CD4-positive, alpha-beta T cell treated with Interleukin-17A for 4 hours (primary cell): ENCODE results near the gene OPN3.
"Not testable (repeated sequence)": the region's sequence is repeated elsewhere in the genome, so short reads cannot be mapped to it uniquely, and the experiment has no call there.

Experiments
- DNase-seq: peaks from one replicate; pipeline ENCODE4 v3.0.0-alpha.2; 2020; ENCODE audit warnings: mixed read lengths

Gene OPN3, protein sequence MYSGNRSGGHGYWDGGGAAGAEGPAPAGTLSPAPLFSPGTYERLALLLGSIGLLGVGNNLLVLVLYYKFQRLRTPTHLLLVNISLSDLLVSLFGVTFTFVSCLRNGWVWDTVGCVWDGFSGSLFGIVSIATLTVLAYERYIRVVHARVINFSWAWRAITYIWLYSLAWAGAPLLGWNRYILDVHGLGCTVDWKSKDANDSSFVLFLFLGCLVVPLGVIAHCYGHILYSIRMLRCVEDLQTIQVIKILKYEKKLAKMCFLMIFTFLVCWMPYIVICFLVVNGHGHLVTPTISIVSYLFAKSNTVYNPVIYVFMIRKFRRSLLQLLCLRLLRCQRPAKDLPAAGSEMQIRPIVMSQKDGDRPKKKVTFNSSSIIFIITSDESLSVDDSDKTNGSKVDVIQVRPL

GRCh38 chr1:241640149-241640866 is at the start of gene OPN3, which contains the start of gene CHML:
OPN3 (minus strand) TSS chr1:241640369; CDS start chr1:241640254, 115 bp downstream.
CHML (minus strand) TSS chr1:241640369; CDS start chr1:241635766, 4,603 bp downstream.
- peak; percentile 96 for DNase-seq

DNA sequence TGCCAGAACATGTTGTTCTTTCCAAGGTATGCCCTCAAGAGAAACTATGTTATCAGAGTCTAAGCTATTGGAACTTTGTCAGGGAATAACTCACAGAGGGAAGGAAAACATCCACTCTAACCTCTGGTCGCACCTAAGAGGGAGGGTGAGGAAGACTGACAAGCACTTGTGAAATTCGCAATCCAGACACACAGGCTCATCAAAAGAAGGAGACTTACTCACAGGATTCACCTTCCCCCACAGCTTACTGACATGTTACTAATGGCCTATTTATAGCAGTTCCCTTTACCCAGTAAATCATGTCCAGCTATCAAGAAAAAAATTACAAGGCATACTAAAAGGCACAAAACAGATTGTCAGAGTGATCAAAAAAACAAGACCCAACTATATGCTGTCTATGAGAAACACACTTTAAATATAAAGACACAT is 48.8 kb upstream of the OPN3 start:
- no peak for DNase-seq

GRCh38 chr1:241684108-241684507 is 43.9 kb upstream of the OPN3 start:
- no peak for DNase-seq

DNA sequence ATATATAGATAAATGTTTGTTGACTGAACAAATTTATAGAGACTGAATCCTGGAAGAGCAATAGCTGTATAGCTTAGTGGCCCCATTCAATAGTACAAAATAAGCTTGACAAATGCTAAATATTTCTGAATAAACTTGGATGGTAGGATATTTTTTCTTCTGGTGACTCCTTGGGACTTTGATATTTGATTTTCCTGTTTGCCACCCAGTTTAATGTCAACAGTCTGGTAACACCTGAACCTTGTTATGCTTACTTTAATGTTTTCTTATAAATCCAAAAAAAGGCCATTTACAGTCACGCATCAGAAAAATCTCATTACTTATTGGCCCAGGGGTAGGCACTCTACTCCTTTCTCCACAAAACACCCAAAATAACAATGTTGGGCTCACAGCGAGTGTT is 42.8 kb upstream of the OPN3 start:
- no peak for DNase-seq

- DNase-seq, result not testable (repeated sequence)
These were observed 41.8 kb upstream of the OPN3 start for GRCh38 chr1:241681861-241682448.

DNA sequence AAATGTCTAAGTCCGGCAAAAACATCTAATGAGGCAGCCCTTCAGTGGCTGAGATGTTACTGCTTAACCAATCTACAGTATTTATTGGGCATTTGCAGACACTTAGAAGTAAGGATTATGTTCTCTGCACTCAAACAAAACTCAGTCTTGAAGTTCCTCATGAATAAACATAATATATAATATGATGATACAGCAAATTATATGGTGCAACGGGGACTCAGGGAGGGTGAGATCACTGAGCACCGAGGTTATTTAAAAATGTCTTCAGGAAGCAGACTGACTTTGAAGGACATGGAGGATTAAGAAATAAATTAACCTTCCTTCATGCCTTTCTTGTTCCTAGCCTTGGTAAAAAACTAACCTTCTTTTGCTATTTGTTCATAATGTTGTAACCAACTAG is 39.8 kb upstream of the OPN3 start:
- DNase-seq, result no peak

- DNase-seq, result no peak
These were observed 39.2 kb upstream of the OPN3 start for GRCh38 chr1:241679404-241679803.

DNA sequence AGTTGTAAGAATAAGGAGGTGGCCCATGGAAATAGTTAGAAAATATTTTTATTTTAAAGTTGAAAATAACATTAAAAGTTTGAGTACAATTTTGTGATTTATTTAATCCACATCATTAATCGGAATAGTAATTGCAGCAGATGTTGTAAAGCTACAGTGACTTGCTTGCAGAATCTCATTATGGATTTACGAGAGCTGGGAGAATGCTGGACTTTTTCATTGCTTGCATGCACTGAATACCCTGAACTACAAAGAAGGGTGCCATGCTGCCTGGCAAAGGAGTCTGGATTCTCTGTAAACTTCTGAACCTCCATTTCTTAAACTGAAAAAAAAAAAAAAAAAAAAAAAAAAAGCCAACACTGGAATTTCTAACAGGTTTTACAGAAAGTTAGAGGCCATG is 38.4 kb upstream of the OPN3 start:
- DNase-seq, result no peak

DNA sequence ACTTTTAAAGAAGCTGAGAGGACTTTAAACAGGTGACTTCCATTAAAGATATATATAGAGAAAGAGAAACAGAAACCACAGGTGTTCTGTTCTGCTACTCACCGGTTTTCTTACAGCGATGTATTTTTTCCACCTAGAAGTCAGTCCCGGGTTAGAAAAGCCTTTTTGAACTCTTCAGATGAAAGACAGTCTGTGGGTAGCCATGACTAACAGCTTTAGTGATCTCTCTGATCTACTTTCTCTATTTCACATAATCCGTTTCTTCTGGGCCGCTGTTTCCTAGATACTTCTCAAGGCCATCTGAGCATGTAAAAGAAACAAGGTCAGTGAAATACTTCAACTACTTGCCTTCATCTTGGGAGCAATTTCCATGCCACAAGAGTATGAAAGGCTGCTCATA is 37.0 kb upstream of the OPN3 start:
- DNase-seq, result peak; percentile 33

GRCh38 chr1:241675983-241676382 is 35.8 kb upstream of the OPN3 start:
- DNase-seq, result peak; percentile 28

DNA sequence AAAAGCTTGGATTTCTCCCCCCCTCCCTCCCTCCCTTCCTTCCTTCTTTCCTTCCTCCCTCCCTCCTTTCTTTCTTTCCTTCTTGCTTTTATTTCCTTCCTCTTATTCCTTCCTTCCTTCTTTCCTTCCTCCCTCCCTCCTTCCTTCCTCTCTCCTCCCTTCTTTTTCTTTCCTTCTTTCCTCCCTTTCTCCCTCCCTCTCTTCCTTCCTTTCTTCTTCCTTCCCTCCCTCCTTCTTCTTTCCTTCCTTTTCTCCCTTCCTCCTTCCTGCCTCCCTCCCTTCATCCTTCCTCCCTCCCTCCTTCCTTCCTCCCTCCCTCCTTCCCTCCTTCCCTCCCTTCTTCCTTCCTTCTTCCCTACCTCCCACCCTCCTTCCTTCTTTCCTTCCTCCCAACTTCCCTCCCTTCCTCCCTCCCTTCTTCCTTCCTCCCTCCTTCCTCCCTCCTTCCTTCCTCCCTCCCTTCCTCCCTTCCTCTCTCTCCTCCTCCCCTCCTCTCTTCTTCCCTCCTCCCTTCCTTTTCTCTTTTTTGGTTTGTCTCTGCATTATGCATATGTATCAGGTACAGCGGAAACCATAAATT is 34.7 kb upstream of the OPN3 start:
- no peak for DNase-seq

GRCh38 chr1:241672301-241672700 is 32.1 kb upstream of the OPN3 start:
- no peak for DNase-seq

DNA sequence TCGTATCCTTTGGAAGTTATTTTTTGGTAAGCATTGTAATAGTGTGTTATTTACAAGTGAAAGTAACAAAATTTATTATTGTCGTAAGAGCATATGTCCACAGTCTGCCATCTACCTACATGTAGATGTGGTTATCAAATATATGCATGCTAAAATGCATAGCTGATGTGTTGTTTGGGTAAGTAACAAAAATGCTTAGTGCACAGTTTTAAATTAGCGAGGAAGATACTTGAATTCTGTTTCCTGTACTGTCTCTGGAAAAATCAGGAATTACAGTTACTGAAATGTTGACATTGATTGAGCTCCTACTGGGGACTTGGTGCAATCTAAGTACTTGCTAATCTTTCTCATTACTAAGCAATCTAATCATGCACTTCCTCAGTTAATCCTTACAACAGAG is 26.2 kb upstream of the OPN3 start:
- no peak for DNase-seq

DNA sequence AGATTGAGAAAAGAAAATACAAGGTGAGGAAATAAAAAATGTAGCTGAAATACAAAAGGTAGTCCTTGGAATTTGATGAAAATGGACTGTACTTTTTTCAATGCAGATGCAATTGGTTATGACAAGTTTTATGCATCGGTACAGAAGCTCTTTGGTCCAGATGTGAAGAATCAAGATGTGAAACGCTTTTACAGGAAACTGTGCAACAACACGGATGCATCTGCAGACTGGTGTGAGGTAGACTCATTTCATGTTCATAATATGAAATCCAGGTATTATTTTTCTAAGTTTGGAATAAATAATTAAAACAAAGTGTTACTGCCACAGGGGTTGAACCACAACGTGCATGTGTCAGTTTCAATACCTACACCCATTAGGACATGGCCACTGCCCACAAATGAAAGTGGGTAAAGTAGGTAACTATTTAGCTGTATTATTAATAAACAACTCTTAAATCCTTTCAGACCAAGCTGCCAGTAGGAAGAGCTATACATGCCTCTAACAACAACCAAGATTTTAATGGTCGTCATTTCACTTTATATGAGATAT is 20.3 kb upstream of the OPN3 start:
- DNase-seq, result no peak

- not testable (repeated sequence) for DNase-seq
These were observed 18.8 kb upstream of the OPN3 start for GRCh38 chr1:241659016-241659415.

DNA sequence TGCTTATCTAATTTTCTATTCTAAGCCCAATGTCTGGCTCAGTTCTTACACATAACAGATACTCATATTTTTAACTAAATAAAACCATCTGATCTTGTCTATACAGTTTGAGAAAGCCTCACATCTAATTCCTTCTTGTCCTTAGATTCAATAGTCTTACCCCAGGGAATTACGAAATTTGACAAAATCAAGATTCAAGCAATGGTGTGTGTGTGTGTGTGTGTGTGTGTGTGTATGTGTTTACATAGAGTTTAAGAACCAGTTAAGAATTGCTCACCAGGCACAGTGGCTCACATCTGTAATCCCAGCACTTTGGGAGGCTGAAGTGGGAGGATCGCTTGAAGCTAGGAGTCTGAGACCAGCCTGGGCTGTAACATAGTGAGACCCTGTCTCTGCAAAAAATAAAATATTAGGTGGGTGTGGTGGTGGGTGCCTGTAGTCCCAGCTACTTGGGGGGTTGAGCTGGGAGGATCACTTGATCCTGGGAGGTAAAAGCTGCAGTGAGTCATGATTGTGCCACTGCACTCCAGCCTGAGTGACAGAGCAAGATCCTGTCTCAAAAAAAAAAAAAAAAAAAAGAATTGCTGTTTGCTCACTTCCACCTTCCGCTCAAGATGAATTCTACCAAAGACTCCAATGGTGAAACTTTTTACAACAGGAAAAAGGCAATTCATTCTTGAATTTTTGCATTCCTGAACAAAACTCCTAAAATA is 18.1 kb upstream of the OPN3 start:
- DNase-seq, result no peak

- DNase-seq, result no peak
These were observed 14.5 kb upstream of the OPN3 start for GRCh38 chr1:241654641-241655040.

- DNase-seq, result no peak
These were observed 13.8 kb upstream of the OPN3 start for GRCh38 chr1:241654019-241654418.

DNA sequence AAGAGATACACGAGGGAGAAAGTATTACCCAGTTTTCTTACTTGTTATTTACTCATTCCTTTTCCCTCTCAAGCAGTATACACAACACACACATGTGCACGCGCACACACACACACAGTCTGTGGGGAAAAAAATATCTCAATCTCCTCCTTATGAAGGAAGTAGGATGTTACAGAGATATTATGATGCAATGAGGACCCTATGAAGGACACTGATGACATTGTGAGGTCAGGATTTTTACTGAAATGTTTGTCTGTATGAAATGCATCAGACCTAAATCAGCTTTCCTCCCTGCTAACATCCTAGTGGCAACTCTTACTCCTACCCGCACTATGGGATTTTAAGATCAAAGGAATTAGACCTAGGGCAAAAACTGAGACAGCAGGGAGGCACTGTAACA is 11.8 kb upstream of the OPN3 start, which contains the start of gene WDR64:
Gene WDR64 (plus strand): TSS at position 270 of the 400 bp plus-strand sequence. CDS start 204 bp downstream, outside the sequence.
- no peak for DNase-seq

- DNase-seq, result no peak
These were observed 8.0 kb upstream of the OPN3 start for GRCh38 chr1:241648159-241648558.

DNA sequence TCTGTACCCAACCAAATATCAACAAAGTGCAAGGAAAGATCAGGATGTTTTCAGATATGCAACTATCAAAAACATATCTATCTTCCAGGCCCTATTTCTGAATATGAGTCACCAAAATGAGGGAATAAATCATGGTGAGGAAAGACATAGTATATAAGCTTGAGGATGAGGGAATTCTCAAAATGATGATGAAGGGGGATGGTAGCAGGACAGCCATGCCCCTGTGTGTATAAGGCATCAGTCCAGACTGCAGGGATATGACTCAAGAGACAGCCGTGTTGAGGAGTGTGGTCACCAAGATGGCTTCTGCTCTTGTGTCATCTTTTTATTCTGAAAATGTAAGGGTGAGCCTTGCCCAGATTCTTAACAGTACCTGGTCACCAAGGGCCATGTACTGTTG is 7.5 kb upstream of the OPN3 start:
- DNase-seq, result no peak

DNA sequence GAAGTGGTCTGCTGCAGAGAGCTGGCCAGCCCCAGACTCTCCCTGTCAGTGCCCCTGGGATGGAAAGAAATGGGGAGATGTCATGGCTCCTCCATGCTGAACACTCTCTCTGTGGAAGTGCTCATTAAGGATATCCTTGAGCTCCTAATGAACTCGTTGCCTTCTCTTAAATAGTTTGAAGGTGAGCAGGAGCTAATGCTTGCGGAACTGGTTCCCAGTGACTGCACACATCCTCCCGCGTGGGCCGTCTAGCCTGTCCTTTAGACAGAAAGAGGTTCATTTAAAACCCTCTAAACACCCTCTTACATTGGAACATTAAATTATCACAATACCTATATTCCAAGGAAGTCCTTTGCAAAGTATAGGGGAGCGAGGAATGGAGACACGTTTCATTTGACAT is 6.0 kb upstream of the OPN3 start:
- DNase-seq, result no peak
